SH-SY5Y (cell line): ENCODE measurements around the gene CLDN9.

Experiments used
- GATA2 ChIP-seq: IDR thresholded peaks from 2 replicates; pipeline ENCODE4 v1.6.1; 2011; ENCODE audit warnings: mild to moderate bottlenecking, low read depth, low read length
- GATA3 ChIP-seq: IDR thresholded peaks from 2 replicates; pipeline ENCODE4 v1.6.1; 2011; ENCODE audit warnings: low read depth, mild to moderate bottlenecking, low read length, moderate library complexity

- TF ChIP-seq GATA2 (no peak), GATA3 (no peak)
These were observed 33.0 kb upstream of the CLDN9 start for GRCh38 chr16:2979669-2980226.
